ENCODE results near the gene GZMH.
"Not testable (repeated sequence)": the region's sequence is repeated elsewhere in the genome, so short reads cannot be mapped to it uniquely, and the experiment has no call there.

GZMH gene

GRCh38 chr14:24591004-24591403 lies 18.5 kb downstream of the GZMH start:
- DNase-seq: not testable (repeated sequence)

GRCh38 chr14:24584402-24584801 lies 25.1 kb downstream of the GZMH start:
- not testable (repeated sequence) for DNase-seq

GRCh38 chr14:24578558-24578957 lies 30.9 kb downstream of the GZMH start:
- DNase-seq: no peak

GRCh38 chr14:24576771-24577170 lies 32.7 kb downstream of the GZMH start:
- no peak for DNase-seq

- DNase-seq: no peak
These were observed 33.3 kb downstream of the GZMH start, which contains the start of gene CTSG for GRCh38 chr14:24576182-24576581. Gene CTSG (minus strand): TSS chr14:24576250. CDS start chr14:24576223, 27 bp downstream.

- no peak for DNase-seq
These were observed 35.2 kb downstream of the GZMH start for GRCh38 chr14:24574206-24574774.

GRCh38 chr14:24566318-24566717 lies 43.2 kb downstream of the GZMH start:
- no peak for DNase-seq

- DNase-seq: no peak
These were observed 43.7 kb downstream of the GZMH start for GRCh38 chr14:24565766-24566165.

GRCh38 chr14:24563505-24563904 lies 46.0 kb downstream of the GZMH start:
- no peak for DNase-seq

- DNase-seq: no peak
These were observed 52.7 kb downstream of the GZMH start for GRCh38 chr14:24556756-24557155.
